HG02759 (cell line): ENCODE data around the gene AMTN.

ENCODE experiments used
- ATAC-seq: cut with Tn5 transposase; IDR thresholded peaks from one replicate; pipeline ENCODE4 v1.9.1; 2021; ENCODE audit warnings: mild to moderate bottlenecking, moderate library complexity; ENCODE audit not compliant: unreplicated experiment

AMTN gene

DNA sequence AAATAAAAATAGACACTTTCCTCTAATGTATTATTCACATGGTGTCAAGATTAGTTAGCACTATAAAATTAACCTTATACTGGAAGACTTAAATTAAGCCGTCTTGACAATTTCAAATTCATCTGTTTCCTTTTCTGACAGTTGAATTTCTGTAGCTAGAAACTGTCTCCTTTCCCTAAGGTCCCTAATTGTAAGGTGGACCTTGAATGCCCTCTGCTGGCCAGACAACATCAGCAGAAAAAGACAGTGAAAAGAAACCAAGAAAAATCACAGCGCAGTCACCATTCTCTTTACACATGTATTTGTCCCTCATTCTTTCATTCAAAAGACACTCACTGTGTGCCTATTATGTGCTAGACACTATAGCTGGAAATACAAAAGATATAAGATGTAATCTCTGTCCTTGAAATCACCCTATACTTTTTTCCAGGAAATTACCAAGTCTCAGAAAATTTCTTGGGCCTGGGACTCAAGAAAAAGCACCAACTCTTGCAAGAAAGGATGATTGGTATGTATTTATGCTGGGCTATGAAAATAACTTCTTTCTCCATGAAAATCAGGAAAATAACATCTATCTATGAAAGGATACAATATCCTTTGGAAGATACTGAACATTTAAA lies 41.0 kb downstream of the AMTN start:
- peak; percentile 74 for ATAC-seq

DNA sequence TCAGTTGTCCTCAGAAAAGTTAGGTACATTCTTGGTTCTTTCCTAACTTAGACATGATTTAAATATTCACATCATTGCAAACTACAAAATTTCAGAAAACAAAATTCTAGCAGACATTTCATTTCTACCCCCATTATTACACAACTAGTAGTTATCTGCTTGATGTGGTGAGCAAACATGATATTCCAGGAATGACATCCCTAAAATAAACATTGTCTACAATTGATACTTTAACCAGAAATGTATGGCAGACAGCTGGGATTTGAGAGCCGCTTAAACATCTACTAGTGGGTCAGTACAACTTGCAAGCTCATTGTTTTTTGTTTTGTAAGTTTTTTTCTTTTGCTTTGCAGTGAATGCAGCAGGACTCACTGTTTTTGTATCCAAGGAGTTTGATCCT lies 41.6 kb downstream of the AMTN start:
- no peak for ATAC-seq

DNA sequence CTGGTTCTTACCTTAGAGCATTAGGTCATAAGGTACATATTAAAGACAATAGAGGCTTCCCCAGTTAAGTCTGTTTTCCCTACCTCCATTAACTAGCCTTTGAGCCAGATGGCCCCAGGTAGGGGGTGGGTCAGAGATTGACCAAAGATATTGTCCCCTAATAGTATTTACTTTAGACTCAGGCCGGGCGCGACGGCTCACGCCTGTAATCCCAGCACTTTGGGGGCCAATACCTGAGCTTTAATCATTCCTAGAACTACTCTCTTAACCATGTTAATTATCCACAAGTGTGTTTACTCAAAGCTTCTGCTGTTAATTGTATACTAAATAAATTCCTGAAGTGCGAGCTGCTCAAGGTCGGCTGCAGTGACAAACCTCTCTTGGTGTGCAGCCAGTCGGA lies 45.7 kb downstream of the AMTN start:
- ATAC-seq: no peak

DNA sequence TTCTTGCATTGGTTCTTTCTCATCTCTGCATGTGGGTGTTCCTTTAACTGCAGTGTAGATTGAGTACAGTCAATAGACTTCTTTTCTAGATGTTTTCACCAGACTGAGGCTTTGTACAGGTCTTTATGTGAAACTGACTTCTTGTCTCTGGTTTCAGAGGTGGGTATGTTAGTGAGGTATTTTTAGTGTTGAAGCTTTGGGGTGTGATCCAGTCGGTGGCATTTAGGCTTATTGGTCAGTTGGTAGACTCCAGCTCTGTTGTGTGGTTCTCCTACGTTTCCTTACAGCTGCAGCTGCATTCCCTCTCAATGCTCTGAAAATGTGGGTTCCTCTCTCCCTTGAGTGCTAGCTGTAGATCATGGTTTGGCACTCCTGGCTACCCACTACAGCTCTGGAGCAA lies 52.4 kb downstream of the AMTN start:
- no peak for ATAC-seq

DNA sequence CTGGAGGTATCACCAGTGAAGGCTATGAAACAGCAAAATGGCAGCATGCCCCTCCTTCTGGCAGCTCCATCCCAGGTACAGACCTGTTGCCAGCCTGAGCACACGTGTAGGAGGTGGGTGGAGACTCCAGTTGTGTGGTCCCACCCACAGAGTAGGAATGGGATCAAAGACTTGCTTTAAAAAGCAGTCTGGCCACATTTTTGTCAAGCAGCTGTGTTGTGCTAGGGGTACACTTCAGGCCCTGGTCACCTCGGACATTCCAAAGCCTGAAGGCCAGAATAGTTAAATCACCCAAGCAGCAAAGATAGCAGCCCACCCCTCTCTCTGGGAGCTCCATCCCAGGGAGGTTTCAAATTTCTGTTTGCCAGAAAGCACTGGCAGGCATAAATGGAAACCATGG lies 53.4 kb downstream of the AMTN start:
- ATAC-seq: no peak

DNA sequence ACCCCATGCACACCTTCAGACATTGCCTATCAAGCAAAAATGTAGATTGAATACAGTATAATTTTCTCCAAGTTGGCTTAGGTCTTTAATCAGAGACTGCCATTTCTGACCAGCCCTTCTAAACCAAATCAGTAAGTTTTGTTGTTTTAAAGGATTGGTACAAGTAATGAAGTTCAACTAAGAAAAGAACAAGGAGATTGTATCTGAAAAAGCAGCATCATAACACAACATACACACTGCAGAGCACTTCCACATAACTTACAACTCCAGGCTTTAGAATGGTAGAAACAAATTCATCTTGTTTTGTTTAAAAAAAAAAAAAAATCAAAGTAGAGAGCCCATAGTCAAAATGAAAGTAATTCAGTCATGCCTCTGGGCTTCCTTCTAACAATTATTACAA lies 57.6 kb downstream of the AMTN start:
- no peak for ATAC-seq

DNA sequence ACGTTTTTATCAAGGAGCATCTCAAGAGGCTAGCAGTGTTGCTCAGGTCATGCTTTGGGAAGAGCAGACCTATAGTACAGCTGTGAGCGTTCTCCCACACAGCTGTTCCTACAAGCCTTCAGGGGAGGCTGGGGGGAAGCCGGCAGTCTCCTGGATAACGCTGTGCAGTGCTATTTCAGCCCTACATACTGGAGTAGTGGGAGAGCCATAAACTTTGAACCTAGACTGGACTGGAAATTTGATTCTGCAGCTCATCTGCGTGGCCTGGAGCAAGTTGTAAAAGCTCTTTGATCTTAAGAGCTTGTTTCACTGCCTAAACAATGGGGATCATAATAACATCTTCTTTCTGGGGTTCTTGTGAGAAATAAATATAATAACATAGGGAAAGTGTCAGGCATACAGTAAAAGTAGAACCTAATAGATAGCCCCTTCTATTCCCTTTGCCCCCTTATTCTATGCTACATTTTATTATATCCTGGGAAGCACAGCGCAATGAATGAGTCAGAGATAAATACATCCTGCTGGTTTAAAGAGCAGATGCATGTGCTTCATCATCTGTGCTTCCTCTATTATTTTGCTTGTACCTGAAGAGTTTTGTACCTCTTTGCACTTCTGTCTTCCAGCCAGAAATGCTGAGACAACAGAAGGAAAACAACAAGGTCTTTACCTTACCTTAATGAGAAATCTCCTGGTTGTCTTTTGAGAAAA lies 59.0 kb downstream of the AMTN start:
- ATAC-seq: no peak

DNA sequence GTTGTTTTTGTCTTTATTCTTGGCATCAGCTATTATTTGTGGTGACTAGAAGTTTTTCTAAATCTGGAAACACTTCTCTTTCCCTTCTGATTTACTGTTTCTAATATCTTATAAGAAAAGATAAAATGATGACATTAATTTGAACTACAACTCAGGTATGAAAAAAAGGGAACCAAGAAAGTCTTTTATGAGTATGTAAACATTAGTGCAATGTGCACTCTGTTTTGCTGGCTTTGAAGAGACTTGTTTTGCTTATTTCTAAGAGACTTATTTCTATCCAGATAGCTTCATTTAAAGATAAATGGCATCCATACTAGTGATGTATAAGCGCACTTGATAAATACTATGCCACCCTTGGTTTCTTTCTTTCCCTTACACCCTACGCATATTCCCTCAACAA lies 63.6 kb downstream of the AMTN start:
- no peak for ATAC-seq
